Neural progenitor cell (in vitro differentiated cells): ENCODE data around the gene ZMAT5.
A peak's percentile ranks its signal among the peaks of the same experiment; 100 is the strongest.

ENCODE experiments used
- EZH2 ChIP-seq: fragments of 200-600 bp; sonication (generic); IDR thresholded peaks from 2 replicates; pipeline ENCODE4 v1.6.1; 2017; ENCODE audit warnings: antibody characterized with exemption, mild to moderate bottlenecking, moderate library complexity
- TF ChIP-seq, protein P1 (sequence below): fragments of 200-600 bp; sonication (generic); IDR thresholded peaks from 2 replicates; pipeline ENCODE4 v1.5.1; 2017; ENCODE audit warnings: antibody characterized with exemption, mild to moderate bottlenecking

DNA sequence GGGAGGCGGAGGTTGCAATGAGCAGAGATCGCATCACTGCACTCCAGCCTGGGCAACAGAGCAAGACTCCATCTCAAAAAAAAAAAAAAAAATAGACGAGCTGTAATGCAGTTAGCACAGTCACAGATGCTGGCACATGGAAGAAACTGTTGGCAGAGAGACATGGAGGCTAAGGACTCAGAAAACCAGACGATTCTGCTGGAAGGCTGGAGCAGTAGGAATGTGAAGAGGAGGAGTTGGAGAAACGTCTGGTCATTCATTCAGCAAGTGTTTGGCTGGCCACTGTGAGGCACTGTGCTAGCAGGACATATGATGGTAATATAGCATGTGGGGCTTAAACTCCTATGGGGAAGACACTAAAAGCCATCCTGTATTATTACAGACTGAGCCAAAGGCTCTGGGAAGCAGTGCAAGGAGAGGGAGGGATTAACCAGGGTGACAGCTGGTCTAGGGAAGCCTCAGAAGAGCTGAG, 5.4 kb upstream of the ZMAT5 start:
- TF ChIP-seq, protein P1, sequence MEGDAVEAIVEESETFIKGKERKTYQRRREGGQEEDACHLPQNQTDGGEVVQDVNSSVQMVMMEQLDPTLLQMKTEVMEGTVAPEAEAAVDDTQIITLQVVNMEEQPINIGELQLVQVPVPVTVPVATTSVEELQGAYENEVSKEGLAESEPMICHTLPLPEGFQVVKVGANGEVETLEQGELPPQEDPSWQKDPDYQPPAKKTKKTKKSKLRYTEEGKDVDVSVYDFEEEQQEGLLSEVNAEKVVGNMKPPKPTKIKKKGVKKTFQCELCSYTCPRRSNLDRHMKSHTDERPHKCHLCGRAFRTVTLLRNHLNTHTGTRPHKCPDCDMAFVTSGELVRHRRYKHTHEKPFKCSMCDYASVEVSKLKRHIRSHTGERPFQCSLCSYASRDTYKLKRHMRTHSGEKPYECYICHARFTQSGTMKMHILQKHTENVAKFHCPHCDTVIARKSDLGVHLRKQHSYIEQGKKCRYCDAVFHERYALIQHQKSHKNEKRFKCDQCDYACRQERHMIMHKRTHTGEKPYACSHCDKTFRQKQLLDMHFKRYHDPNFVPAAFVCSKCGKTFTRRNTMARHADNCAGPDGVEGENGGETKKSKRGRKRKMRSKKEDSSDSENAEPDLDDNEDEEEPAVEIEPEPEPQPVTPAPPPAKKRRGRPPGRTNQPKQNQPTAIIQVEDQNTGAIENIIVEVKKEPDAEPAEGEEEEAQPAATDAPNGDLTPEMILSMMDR: peak; percentile 49
- no peak for TF ChIP-seq EZH2
